Rectal smooth muscle tissue (tissue), 1 donor: ENCODE measurements around the gene TMEM184B.
A peak's percentile ranks its signal among the peaks of the same experiment; 100 is the strongest.
"Not testable (repeated sequence)": the region's sequence is repeated elsewhere in the genome, so short reads cannot be mapped to it uniquely, and the experiment has no call there.

Experiments used
- H3K27ac ChIP-seq: one replicate; pipeline ENCODE4 v1.7.0; 2013; ENCODE audit warnings: low read depth, low read length, inconsistent platforms
- H3K27me3 ChIP-seq: one replicate; pipeline ENCODE4 v1.7.0; 2013; ENCODE audit warnings: low read length; ENCODE audit not compliant: control insufficient read depth, insufficient read depth
- H3K36me3 ChIP-seq: one replicate; pipeline ENCODE4 v1.7.0; 2013; ENCODE audit warnings: low read length; ENCODE audit not compliant: control insufficient read depth, insufficient read depth
- H3K4me1 ChIP-seq: one replicate; pipeline ENCODE4 v1.7.0; 2013; ENCODE audit warnings: low read length; ENCODE audit not compliant: control insufficient read depth, insufficient read depth
- H3K4me3 ChIP-seq: one replicate; pipeline ENCODE4 v1.7.0; 2013; ENCODE audit warnings: low read length
- H3K9ac ChIP-seq: one replicate; pipeline ENCODE4 v1.7.0; 2013; ENCODE audit warnings: low read length

Gene TMEM184B

GRCh38 chr22:38248280-38248679 is 24.5 kb downstream of the TMEM184B start:
- Histone ChIP-seq H3K4me3 (no peak overlapping the region), H3K27me3 (no peaks in the 10 kb centered on the region), H3K9ac (no peak overlapping the region), H3K27ac (no peak overlapping the region), H3K4me1 (peaks cover 7% of the 10 kb centered on the region), H3K36me3 (peaks cover 23% of the 10 kb centered on the region)

DNA sequence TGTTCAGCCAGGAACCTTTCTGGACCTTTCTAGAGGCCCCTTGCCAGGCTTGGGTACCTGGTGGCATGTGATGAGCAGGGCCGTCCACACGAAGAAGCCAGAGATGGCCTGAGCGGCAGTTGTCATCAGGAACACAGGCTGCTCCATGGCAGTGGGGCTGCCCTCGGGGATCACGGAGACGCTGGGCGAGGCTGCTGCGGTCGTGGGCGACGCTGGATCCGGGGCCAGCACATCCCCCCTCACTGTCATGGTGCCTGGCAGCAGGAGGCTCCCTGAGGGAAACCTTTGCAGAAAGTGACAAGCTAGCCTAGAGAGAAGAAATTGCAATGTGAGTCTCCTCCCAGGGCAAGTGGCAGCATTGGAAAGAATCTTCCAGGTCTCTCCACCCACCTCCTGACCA is 25.1 kb downstream of the TMEM184B start:
- peaks cover 7% of the 10 kb centered on the region for H3K4me1 ChIP-seq
- no peak overlapping the region for H3K27ac ChIP-seq
- peak overlapping the region; percentile 6 for H3K9ac ChIP-seq
- H3K4me3 ChIP-seq, result no peak overlapping the region
- no peaks in the 10 kb centered on the region for H3K27me3 ChIP-seq
- peaks cover 23% of the 10 kb centered on the region for H3K36me3 ChIP-seq

GRCh38 chr22:38246692-38247091 is 26.1 kb downstream of the TMEM184B start:
- H3K27ac ChIP-seq, result no peak overlapping the region

GRCh38 chr22:38246046-38246658 is 26.7 kb downstream of the TMEM184B start:
- H3K36me3 ChIP-seq, result peaks cover 23% of the 10 kb centered on the region
- H3K4me3 ChIP-seq, result no peak overlapping the region
- H3K27me3 ChIP-seq, result no peaks in the 10 kb centered on the region
- H3K27ac ChIP-seq, result no peak overlapping the region
- H3K9ac ChIP-seq, result no peak overlapping the region
- peaks cover 7% of the 10 kb centered on the region for H3K4me1 ChIP-seq

More at GRCh38 chr22:38246692-38247091, 26.1 kb downstream of the TMEM184B start:
- Histone ChIP-seq H3K4me3 (no peak overlapping the region), H3K4me1 (peaks cover 7% of the 10 kb centered on the region), H3K27me3 (no peaks in the 10 kb centered on the region), H3K36me3 (peaks cover 23% of the 10 kb centered on the region), H3K9ac (no peak overlapping the region)

DNA sequence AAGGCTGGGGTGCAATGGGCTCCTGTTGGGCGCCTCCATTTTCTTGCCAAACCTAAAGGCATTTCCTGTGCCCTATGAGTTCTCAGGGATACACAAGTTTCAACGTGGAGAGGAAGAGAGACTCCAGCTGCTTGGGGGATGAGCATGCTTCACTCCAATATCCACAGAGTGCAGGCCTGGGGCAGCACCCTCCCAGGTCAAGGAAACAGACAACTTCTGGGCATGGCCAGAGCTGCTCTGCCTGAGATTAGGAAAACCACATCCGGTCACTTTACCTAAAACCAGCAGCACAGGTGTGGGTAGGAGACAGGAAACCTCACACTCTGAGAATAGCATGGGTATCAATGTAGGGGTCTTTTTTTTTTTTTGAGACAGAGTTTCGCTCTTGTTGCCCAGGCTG is 28.7 kb downstream of the TMEM184B start:
- Histone ChIP-seq H3K4me1 (peaks cover 11% of the 10 kb centered on the region), H3K36me3 (peaks cover 23% of the 10 kb centered on the region), H3K9ac (no peak overlapping the region), H3K27me3 (no peaks in the 10 kb centered on the region), H3K27ac (no peak overlapping the region), H3K4me3 (no peak overlapping the region)

DNA sequence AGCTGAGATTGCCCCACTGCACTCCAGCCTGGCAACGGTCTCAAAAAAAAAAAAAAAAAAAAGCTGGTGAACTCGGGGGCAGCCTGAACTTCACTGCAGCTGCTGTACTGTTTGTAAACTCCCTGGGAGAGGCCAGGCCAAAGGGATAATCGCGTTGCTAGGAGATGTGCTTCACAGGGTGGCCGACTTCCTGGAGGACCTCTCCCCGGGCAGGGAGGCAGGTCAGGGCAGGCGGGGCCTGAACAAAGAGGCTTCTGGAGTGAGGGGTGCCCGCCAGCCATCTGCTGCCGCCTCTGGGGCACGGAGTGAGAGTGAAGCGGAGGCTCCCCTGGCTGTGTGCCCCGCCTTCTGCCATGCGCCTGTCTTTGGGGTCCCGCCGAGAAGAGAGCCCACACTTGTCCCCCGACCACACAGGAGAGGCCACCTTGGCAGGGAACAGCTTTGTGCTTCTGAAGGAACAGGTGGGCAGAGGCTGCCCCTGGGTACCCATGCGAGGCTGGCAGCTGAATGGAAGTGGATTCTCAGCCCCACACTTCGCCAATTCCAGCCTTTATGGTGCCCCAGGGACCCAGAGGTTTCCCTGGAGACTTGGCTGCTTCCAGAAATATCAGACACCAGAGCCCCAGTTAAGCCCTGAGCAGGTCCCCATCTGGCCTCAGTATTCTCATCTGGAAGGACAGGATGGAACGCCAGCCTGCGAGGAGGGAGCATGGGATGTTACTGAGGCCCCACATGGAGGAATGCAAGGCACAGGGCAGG is 29.6 kb downstream of the TMEM184B start:
- Histone ChIP-seq H3K4me1 (peaks cover 19% of the 10 kb centered on the region), H3K4me3 (no peak overlapping the region), H3K9ac (no peak overlapping the region), H3K27me3 (no peaks in the 10 kb centered on the region), H3K36me3 (peaks cover 23% of the 10 kb centered on the region), H3K27ac (no peak overlapping the region)

DNA sequence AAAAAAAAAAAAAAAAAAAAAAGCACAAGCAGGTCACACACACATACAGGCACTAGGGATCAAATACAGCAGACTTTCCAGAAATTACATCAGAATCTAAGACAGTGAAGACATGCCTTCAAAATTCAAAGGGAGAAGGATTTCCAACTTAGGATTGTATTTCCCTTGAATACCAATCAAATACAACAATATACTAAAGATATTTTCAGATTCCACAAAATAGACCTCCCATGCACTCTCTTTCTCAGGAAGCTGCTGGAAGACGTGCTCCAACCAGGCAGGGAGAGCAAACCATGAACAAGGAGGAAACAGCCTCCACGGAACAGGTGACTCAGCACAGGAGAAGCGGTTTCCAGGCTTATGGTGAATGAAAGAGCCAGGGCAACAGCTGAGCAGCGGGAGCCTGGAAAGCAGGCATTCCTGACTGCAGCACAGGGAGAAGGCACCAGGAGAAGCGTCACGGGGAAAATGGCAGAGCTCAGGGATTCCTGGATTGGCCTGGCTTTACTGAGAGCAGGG is 32.0 kb downstream of the TMEM184B start:
- H3K9ac ChIP-seq, result no peak overlapping the region
- peaks cover 12% of the 10 kb centered on the region for H3K4me1 ChIP-seq
- H3K27ac ChIP-seq, result no peak overlapping the region
- no peaks in the 10 kb centered on the region for H3K27me3 ChIP-seq
- peaks cover 7% of the 10 kb centered on the region for H3K36me3 ChIP-seq
- H3K4me3 ChIP-seq, result no peak overlapping the region

DNA sequence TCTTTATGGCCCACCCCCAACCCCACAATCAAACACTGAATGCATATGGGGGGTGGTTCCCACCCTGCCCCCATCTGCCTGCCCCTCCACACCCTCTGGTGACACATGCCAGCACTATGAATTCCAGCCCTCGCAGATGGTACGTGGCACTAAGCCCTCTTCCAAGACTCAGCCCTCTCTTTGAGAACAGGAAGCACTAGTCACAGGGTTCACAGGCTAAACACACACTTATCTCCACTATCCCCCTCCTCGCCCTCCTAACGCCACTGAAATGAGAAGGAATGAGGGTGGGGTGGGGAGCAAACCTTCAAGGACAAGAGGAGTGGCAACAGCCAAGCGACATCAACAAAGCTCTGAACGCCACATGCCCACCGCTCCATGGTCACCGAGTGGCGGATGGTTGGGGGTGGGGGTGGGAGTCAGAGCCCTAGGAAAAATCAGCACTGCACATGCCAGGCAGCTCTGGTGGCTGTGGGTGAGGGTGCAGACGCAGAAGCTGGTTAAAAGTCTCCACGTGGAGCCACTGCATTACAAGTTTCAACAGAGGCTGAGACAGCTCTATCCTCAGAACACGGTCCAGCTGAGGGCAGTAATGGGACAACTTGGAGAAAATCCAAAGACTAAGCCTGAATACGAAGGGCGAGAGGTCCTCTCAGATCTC is 33.6 kb downstream of the TMEM184B start:
- Histone ChIP-seq H3K4me1 (peaks cover 12% of the 10 kb centered on the region), H3K9ac (no peak overlapping the region)

DNA sequence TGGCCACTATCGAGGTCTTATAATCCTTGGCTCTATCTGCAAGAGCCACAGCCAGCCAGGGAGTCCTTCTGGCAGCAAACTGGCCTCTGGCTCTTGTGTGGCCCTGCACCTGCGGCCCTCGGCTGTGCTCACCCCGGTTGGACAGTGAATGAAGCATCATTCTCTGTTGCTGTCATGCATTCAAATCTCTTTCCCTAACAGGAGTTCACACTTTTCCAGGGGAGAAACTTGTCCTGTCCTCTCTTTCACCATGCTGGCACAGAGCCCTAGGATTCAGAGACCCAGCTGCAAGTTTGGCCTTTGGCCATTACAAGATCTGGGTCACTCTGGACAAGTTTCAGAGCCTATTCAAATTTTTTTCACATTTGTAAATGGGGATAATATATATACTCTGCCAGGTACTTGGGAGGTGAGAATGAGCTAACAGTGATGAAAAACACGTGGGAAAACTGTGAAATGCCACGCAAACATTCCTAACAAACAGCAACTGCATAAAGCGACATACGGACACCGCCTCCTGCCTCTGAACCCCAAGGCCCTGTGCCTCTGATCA is 34.2 kb downstream of the TMEM184B start:
- H3K36me3 ChIP-seq, result peaks cover 3% of the 10 kb centered on the region
- H3K27ac ChIP-seq, result no peak overlapping the region
- H3K27me3 ChIP-seq, result no peaks in the 10 kb centered on the region
- no peak overlapping the region for H3K4me3 ChIP-seq
- peaks cover 12% of the 10 kb centered on the region for H3K4me1 ChIP-seq
- H3K9ac ChIP-seq, result no peak overlapping the region

More for the DNA sequence above, 33.6 kb downstream of the TMEM184B start:
- H3K4me3 ChIP-seq, result no peak overlapping the region
- H3K36me3 ChIP-seq, result peaks cover 3% of the 10 kb centered on the region
- H3K27ac ChIP-seq, result no peak overlapping the region
- H3K27me3 ChIP-seq, result no peaks in the 10 kb centered on the region

- peaks cover 12% of the 10 kb centered on the region for H3K4me1 ChIP-seq
- no peak overlapping the region for H3K27ac ChIP-seq
- H3K27me3 ChIP-seq, result no peaks in the 10 kb centered on the region
- H3K9ac ChIP-seq, result no peak overlapping the region
- no peak overlapping the region for H3K4me3 ChIP-seq
- H3K36me3 ChIP-seq, result peaks cover 11% of the 10 kb centered on the region
Measured at GRCh38 chr22:38236786-38237185, 36.0 kb downstream of the TMEM184B start.

GRCh38 chr22:38235240-38235850 is 37.5 kb downstream of the TMEM184B start:
- H3K36me3 ChIP-seq, result peaks cover 17% of the 10 kb centered on the region
- H3K9ac ChIP-seq, result no peak overlapping the region
- H3K27ac ChIP-seq, result no peak overlapping the region
- no peaks in the 10 kb centered on the region for H3K27me3 ChIP-seq
- H3K4me1 ChIP-seq, result peaks cover 12% of the 10 kb centered on the region
- no peak overlapping the region for H3K4me3 ChIP-seq

- H3K27me3 ChIP-seq, H3K4me1 ChIP-seq, H3K9ac ChIP-seq, H3K27ac ChIP-seq, H3K4me3 ChIP-seq: not testable (repeated sequence)
- peaks cover 17% of the 10 kb centered on the region for H3K36me3 ChIP-seq
Measured at GRCh38 chr22:38233856-38234255, 39.0 kb downstream of the TMEM184B start.
